ENCODE measurements around the gene LCN15.

DNA sequence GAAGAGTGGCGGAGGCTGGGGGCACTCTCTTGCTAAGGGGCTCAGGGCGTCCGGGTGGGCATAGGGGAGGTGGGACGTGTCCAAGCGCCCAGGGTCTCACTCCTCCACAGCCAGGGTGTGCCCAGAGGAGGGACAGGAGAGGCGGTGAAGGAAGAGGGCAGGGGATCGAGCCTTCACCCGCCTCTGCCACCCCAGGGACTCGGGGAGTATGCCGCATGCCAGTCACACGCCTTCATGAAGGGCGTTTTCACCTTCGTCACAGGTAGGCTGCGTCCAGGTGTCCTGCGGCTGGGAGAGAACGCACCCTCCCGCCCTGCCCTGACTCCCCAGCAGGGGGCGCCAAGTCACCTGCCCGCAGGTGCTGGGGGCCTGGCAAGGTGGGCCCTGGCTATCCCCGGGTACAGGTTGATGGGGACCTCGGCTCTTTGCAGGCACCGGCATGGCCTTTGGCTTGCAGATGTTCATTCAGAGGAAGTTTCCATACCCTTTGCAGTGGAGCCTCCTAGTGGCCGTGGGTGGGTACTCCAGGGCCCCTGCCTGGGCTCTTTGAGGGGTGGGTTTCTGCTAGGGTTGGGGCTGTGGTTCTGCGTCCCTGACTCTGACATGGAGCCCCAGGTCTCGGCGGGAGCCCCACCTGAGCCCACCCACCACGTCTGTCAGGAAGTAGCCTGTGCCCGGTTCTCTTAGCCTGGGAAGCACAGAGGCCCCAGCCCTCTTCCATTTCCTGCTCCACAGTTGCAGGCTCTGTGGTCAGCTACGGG lies 27.4 kb upstream of the LCN15 start:
- TF ChIP-seq, protein P1, sequence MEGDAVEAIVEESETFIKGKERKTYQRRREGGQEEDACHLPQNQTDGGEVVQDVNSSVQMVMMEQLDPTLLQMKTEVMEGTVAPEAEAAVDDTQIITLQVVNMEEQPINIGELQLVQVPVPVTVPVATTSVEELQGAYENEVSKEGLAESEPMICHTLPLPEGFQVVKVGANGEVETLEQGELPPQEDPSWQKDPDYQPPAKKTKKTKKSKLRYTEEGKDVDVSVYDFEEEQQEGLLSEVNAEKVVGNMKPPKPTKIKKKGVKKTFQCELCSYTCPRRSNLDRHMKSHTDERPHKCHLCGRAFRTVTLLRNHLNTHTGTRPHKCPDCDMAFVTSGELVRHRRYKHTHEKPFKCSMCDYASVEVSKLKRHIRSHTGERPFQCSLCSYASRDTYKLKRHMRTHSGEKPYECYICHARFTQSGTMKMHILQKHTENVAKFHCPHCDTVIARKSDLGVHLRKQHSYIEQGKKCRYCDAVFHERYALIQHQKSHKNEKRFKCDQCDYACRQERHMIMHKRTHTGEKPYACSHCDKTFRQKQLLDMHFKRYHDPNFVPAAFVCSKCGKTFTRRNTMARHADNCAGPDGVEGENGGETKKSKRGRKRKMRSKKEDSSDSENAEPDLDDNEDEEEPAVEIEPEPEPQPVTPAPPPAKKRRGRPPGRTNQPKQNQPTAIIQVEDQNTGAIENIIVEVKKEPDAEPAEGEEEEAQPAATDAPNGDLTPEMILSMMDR (IDR thresholded peaks at IDR 0.05), result peak; percentile 77 to 92 (median 88)
- TF ChIP-seq POLR2A (IDR thresholded peaks at IDR 0.05), result no peak

Measured in heart left ventricle (tissue), 13 donors.